CD4-positive, alpha-beta memory T cell (primary cell): ENCODE data around the gene FGD4. TPM values are rescaled to one million over a fixed set of nuclear protein-coding genes. Genes with fewer than 3 reads are reported as not detected.

Source experiments
- CTCF ChIA-PET: fragments of 350-600 bp; sonication (Branson Sonifier 250); formaldehyde crosslinking; loops from one replicate; lab custom pipeline; 2021; ENCODE audit warnings: inconsistent platforms; ENCODE audit not compliant: partially characterized antibody; lab: Charles Lee
- POLR2A ChIA-PET: fragments of 350-600 bp; sonication (Branson Sonifier 250); formaldehyde crosslinking; loops from one replicate; lab custom pipeline; 2021; ENCODE audit not compliant: partially characterized antibody; lab: Charles Lee
- DNase-seq, 5 donors: peaks; one replicate each; pipeline versions ENCODE4 v3.0.0 to v3.0.0-alpha.2; 2020 to 2022; ENCODE audit warnings: mixed read lengths in 1 of 5
- H3K27ac ChIP-seq: one replicate; pipeline ENCODE4 v1.7.0; 2013; ENCODE audit warnings: low read depth, low read length
- H3K27me3 ChIP-seq: 2 replicates; pipeline ENCODE4 v1.7.0; 2013; ENCODE audit warnings: mild to moderate bottlenecking, low read length, moderate library complexity; ENCODE audit not compliant: insufficient read depth
- H3K36me3 ChIP-seq: 2 replicates; pipeline ENCODE4 v1.7.0; 2013; ENCODE audit warnings: mild to moderate bottlenecking, low read length, moderate library complexity; ENCODE audit not compliant: insufficient read depth
- H3K4me1 ChIP-seq: 2 replicates; pipeline ENCODE4 v1.7.0; 2013; ENCODE audit warnings: mild to moderate bottlenecking, low read length, moderate library complexity; ENCODE audit not compliant: insufficient read depth
- H3K4me3 ChIP-seq, 2 donors: one replicate each; pipeline ENCODE4 v1.7.0; 2013; ENCODE audit warnings: low read length in 2 of 2, mild to moderate bottlenecking in 1 of 2
- H3K9me3 ChIP-seq, 2 donors: one replicate each; pipeline ENCODE4 v1.7.0; 2013; ENCODE audit warnings: low read length in 2 of 2, control low read depth in 1 of 2; ENCODE audit not compliant: control insufficient read depth in 1 of 2
- H3K27ac Mint-ChIP-seq, 7 donors: one replicate each; pipeline ENCODE4 v1.8.0; 2020 to 2021; ENCODE audit warnings: mixed read lengths in 7 of 7, mild to moderate bottlenecking in 6 of 7, inconsistent platforms in 3 of 7, moderate library complexity in 3 of 7
- H3K27me3 Mint-ChIP-seq, 2 donors: one replicate each; pipeline ENCODE4 v1.8.0; 2020 to 2021; ENCODE audit warnings: mixed read lengths in 2 of 2
- H3K36me3 Mint-ChIP-seq, 2 donors: one replicate each; pipeline ENCODE4 v1.8.0; 2020 to 2021; ENCODE audit warnings: mixed read lengths in 2 of 2, inconsistent platforms in 1 of 2, mild to moderate bottlenecking in 1 of 2
- H3K4me1 Mint-ChIP-seq, 4 donors: one replicate each; pipeline ENCODE4 v1.8.0; 2020 to 2021; ENCODE audit warnings: mixed read lengths in 4 of 4, mild to moderate bottlenecking in 1 of 4
- H3K4me3 Mint-ChIP-seq, 8 donors: one replicate each; pipeline ENCODE4 v1.8.0; 2020 to 2021; ENCODE audit warnings: mixed read lengths in 8 of 8, mild to moderate bottlenecking in 7 of 8, moderate library complexity in 6 of 8, inconsistent platforms in 3 of 8
- H3K9me3 Mint-ChIP-seq, 8 donors: one replicate each; pipeline ENCODE4 v1.8.0; 2020 to 2021; ENCODE audit warnings: mixed read lengths in 8 of 8, mild to moderate bottlenecking in 5 of 8, inconsistent platforms in 3 of 8, moderate library complexity in 1 of 8
- intact Hi-C: fragments of 100-400 bp; cut with micrococcal nuclease; formaldehyde crosslinking; loops from one replicate; pipeline ENCODE4 v1.15.1; 2023
- polyA plus RNA-seq, 2 donors: library from polyadenylated mRNA; unstranded; fragments of 300-500 nt; fragmentation: Illumina TruSeq; gene quantifications; one replicate each; pipeline ENCODE4 v1.2.3, GENCODE V29; 2021
- total RNA-seq, 2 experiments: library from RNA; stranded (reverse); gene quantifications; one replicate each; pipeline ENCODE4 v1.2.3, GENCODE V29; 2021

The FGD4 gene
- total and polyA plus RNA-seq, 4 experiments from 2014 or later: 0.23 to 0.47 (median 0.34) TPM; not detected in 1

DNA sequence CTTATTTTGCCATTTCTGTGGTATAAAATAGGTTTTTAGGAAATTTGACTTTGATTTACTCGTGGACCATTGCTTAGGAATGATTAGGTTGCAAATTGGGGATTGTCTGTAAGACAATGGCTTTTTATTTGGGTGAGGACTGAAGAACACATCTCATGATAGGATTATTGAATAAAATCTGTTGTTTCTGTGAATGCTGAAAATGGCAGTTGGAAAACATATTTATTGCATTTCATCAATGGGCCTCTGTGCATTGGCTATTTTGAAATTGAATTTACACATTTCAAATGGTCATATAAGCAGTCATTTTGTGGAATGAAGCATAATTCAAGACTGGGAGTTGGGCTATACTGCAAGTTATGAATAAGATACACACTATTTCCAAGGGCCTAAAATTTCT lies 46.0 kb downstream of the FGD4 start:
- H3K9me3 Mint-ChIP-seq: no peaks in the 10 kb centered on the region
- no peak overlapping the region for H3K4me3 ChIP-seq
- no peak overlapping the region for H3K27ac Mint-ChIP-seq
- no peaks in the 10 kb centered on the region for H3K9me3 ChIP-seq
- no peaks in the 10 kb centered on the region for H3K27me3 ChIP-seq
- ChIA-PET CTCF (no interaction called here), POLR2A (no interaction called here)
- no peaks in the 10 kb centered on the region for H3K36me3 Mint-ChIP-seq
- no peaks in the 10 kb centered on the region for H3K36me3 ChIP-seq
- no peaks in the 10 kb centered on the region for H3K27me3 Mint-ChIP-seq
- no peak overlapping the region for H3K27ac ChIP-seq
- peaks cover 0 to 8% (median under 1%) of the 10 kb centered on the region in 4 donors for H3K4me1 Mint-ChIP-seq
- intact Hi-C loops: no loop called here
- DNase-seq: no peak
- H3K4me1 ChIP-seq: no peaks in the 10 kb centered on the region
- H3K4me3 Mint-ChIP-seq: no peak overlapping the region

DNA sequence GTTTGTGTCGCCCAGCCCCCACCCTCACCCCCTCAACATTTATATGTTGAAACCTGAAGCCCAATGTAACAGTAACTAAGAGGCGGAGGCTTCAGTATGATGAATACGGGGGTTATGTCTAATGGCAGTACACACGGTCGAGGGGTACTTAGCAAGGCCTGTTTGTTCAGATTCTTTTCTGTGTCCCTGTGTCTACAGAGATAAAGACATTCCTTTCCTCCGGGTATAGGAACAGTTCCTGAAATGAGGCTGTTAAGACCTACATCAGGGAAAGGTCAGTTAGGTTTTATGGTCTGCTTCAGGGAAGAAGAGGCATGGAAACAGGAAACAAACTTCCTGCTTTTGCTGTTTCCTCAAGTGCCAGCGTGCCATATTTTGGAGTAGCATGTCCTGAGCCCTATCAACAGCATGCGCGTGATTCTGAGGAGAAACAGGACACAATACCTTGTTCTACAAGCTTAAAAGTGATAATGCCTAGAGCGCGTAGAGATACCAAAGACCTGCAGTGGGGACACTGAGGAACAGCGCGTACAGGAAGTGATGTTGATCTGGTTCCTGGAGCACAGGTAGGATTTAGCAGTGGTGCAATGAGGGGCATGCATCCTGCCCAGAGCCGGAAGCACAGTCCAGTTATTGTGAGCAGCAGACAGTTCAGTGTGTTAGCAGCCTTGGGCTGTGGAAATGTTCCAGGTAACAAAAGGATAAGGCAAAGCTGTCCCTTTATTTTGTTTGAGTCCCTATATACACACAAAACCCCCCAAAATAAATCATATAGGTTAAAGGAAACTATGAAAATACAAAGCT lies 47.2 kb downstream of the FGD4 start:
- no peak for DNase-seq
- H3K9me3 ChIP-seq: no peaks in the 10 kb centered on the region
- no peak overlapping the region for H3K4me3 ChIP-seq
- Mint-ChIP-seq H3K4me1 (peaks cover 0 to 8% (median under 1%) of the 10 kb centered on the region in 4 donors), H3K9me3 (no peaks in the 10 kb centered on the region), H3K4me3 (no peak overlapping the region), H3K36me3 (no peaks in the 10 kb centered on the region), H3K27ac (no peak overlapping the region), H3K27me3 (no peaks in the 10 kb centered on the region)
- ChIA-PET CTCF (no interaction called here), POLR2A (no interaction called here)
- H3K27ac ChIP-seq: no peak overlapping the region
- H3K4me1 ChIP-seq: no peaks in the 10 kb centered on the region
- no peaks in the 10 kb centered on the region for H3K36me3 ChIP-seq
- intact Hi-C loops: no loop called here
- H3K27me3 ChIP-seq: no peaks in the 10 kb centered on the region

DNA sequence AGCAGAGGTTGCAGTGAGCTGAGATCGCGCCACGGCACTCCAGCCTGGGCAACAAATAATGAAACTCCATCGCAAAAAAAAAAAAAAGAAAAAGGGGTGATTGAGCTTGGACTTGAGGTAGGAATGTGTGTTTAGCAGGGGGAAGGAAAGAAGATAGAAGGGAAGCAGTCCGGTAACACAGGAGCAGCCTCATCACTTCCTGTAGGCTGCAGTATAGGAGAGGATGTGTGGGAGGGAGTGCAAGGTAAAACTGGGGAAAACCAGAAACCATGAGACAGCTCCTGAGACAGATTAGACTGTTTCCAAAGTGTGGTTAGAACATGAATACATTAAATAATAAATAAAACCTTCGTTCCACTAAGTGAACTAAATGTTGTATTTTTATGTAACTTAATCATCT lies 49.2 kb downstream of the FGD4 start:
- H3K27ac Mint-ChIP-seq: peak overlapping the region in 2 of 7 donors; percentile 10 to 65
- H3K27me3 Mint-ChIP-seq: peaks cover 0 to 4% of the 10 kb centered on the region in 2 donors
- intact Hi-C loops: no loop called here
- Histone ChIP-seq H3K9me3 (no peaks in the 10 kb centered on the region), H3K36me3 (no peaks in the 10 kb centered on the region), H3K4me1 (no peaks in the 10 kb centered on the region), H3K27ac (no peak overlapping the region), H3K27me3 (no peaks in the 10 kb centered on the region), H3K4me3 (no peak overlapping the region)
- POLR2A ChIA-PET: no interaction called here
- no peaks in the 10 kb centered on the region for H3K36me3 Mint-ChIP-seq
- no peak overlapping the region for H3K4me3 Mint-ChIP-seq
- no peak for DNase-seq
- peaks cover 0 to 8% (median under 1%) of the 10 kb centered on the region in 4 donors for H3K4me1 Mint-ChIP-seq
- no peaks in the 10 kb centered on the region for H3K9me3 Mint-ChIP-seq
- CTCF ChIA-PET: no interaction called here

DNA sequence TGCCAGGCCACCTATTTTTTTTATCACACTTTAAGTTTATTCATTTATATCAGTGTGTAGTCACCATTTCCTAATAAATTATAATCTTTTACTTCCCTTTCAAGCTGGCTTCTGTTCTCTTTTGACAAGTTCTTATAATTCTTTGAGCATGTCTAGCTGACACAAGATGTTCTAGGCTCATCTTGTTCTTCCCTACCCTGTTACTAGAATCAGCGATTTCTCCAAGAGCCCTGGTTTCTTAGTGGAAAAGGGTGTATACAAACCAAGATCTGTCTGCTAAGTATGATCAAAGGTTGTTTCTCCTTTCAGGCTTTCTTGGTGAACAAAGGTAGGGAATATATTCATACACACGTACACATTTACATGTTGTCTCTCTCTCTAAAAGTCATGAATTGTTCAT lies 51.0 kb downstream of the FGD4 start:
- POLR2A ChIA-PET: no interaction called here
- Mint-ChIP-seq H3K4me1 (peaks cover 0 to 8% (median under 1%) of the 10 kb centered on the region in 4 donors), H3K4me3 (no peak overlapping the region), H3K27me3 (peaks cover 0 to 4% of the 10 kb centered on the region in 2 donors), H3K36me3 (no peaks in the 10 kb centered on the region), H3K27ac (no peak overlapping the region), H3K9me3 (no peaks in the 10 kb centered on the region)
- Histone ChIP-seq H3K27ac (no peak overlapping the region), H3K4me3 (no peak overlapping the region), H3K36me3 (no peaks in the 10 kb centered on the region), H3K4me1 (no peaks in the 10 kb centered on the region), H3K27me3 (no peaks in the 10 kb centered on the region), H3K9me3 (no peaks in the 10 kb centered on the region)
- no peak for DNase-seq
- CTCF ChIA-PET: no interaction called here
- intact Hi-C loops: no loop called here

DNA sequence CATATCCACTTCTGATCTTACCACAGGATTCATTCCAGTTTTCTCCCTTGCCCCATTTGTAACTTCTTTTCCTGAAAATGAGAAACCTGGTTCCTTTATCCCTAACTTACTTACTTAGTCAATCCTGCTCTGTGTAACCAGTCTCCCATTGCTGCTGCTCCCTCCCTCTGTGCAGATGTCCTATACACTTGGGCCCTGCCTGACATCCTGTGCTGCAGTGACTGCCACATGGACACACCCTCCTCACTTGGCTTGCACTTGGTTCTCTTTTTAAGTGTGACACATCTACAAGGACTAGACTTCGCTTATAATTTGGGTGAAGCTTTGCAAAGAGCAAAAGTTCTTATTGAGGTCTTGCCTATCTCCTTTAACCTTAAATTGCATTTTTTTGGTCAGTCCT lies 51.4 kb downstream of the FGD4 start:
- Histone ChIP-seq H3K27ac (no peak overlapping the region), H3K27me3 (no peaks in the 10 kb centered on the region), H3K4me1 (no peaks in the 10 kb centered on the region), H3K9me3 (no peaks in the 10 kb centered on the region), H3K36me3 (no peaks in the 10 kb centered on the region), H3K4me3 (no peak overlapping the region)
- Mint-ChIP-seq H3K27me3 (peaks cover 0 to 4% of the 10 kb centered on the region in 2 donors), H3K4me1 (peaks cover 0 to 8% (median under 1%) of the 10 kb centered on the region in 4 donors), H3K4me3 (no peak overlapping the region), H3K36me3 (no peaks in the 10 kb centered on the region), H3K9me3 (no peaks in the 10 kb centered on the region), H3K27ac (peak overlapping the region in 1 of 7 donors; percentile 37)
- ChIA-PET CTCF (no interaction called here), POLR2A (no interaction called here)
- no peak for DNase-seq
- intact Hi-C loops: no loop called here

DNA sequence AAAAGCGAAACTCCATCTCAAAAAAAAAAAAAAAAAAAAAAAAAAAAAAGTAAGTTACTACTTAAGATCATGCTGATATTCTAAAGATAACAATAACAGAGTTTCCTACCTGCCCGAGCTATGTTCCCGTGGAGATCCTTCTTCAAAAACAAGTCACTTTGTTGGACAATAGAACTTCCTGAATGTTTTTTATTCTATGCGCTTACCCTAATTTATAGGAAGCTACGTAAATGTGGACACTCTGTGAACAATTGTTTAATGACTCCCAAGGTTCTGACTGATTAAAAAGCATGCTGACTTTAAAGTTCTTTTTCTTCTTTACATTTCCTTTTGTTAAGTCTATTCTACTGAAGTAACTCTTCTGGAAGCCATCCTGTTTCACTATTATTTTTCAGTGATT lies 52.5 kb downstream of the FGD4 start:
- Mint-ChIP-seq H3K27me3 (peaks cover 0 to 4% of the 10 kb centered on the region in 2 donors), H3K4me3 (no peak overlapping the region), H3K4me1 (peaks cover 0 to 11% (median 3%) of the 10 kb centered on the region in 4 donors), H3K9me3 (no peaks in the 10 kb centered on the region), H3K27ac (no peak overlapping the region), H3K36me3 (no peaks in the 10 kb centered on the region)
- ChIA-PET POLR2A (no interaction called here), CTCF (no interaction called here)
- no peak overlapping the region for H3K4me3 ChIP-seq
- no peak overlapping the region for H3K27ac ChIP-seq
- DNase-seq: no peak
- no peaks in the 10 kb centered on the region for H3K4me1 ChIP-seq
- H3K27me3 ChIP-seq: no peaks in the 10 kb centered on the region
- intact Hi-C loops: no loop called here
- no peaks in the 10 kb centered on the region for H3K9me3 ChIP-seq
- no peaks in the 10 kb centered on the region for H3K36me3 ChIP-seq

DNA sequence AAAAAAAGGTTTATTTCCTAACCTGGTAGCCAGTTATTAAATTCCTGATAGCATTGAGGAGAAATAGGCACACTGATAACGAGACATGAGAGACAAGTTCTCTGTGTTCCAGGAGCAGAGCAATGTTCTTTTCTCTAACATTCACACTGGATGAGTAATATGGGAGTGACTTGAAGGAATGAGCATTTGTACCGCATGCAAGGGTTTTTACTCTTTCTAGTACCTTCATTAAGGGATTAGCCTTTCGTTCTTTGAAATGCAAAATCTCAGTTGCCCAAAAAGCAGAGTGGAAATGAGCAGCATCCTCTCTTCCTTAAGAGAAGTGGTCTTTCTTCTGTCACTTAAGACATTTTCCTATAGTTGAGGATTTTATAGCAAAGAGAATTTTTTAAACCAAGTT lies 54.7 kb downstream of the FGD4 start:
- Histone ChIP-seq H3K27ac (no peak overlapping the region), H3K36me3 (no peaks in the 10 kb centered on the region), H3K9me3 (no peaks in the 10 kb centered on the region), H3K4me3 (no peak overlapping the region), H3K4me1 (no peaks in the 10 kb centered on the region), H3K27me3 (no peaks in the 10 kb centered on the region)
- Mint-ChIP-seq H3K36me3 (no peaks in the 10 kb centered on the region), H3K27ac (no peak overlapping the region), H3K9me3 (no peaks in the 10 kb centered on the region), H3K4me3 (no peak overlapping the region), H3K27me3 (peaks cover 0 to 4% of the 10 kb centered on the region in 2 donors), H3K4me1 (peaks cover 0 to 5% (median 2%) of the 10 kb centered on the region in 4 donors)
- ChIA-PET POLR2A (no interaction called here), CTCF (no interaction called here)
- DNase-seq: no peak
- intact Hi-C loops: no loop called here
